GM19238 (cell line): ENCODE data around the gene HNF1A.

ENCODE experiments used
- DNase-seq: peaks from one replicate; pipeline ENCODE4 v3.0.0; 2011; ENCODE audit warnings: low spot score; ENCODE audit not compliant: insufficient read length

HNF1A gene

GRCh38 chr12:121008347-121009098 lies 30.2 kb downstream of the HNF1A start:
- no peak for DNase-seq

- no peak for DNase-seq
These were observed 31.4 kb downstream of the HNF1A start for GRCh38 chr12:121009741-121010140.

- DNase-seq: no peak
These were observed 32.5 kb downstream of the HNF1A start for GRCh38 chr12:121010860-121011259.

- no peak for DNase-seq
These were observed 33.5 kb downstream of the HNF1A start for GRCh38 chr12:121011820-121012219.

- DNase-seq: no peak
These were observed 35.4 kb downstream of the HNF1A start for GRCh38 chr12:121013715-121014114.

- DNase-seq: peak; percentile 80
These were observed 37.8 kb downstream of the HNF1A start, which contains the start of gene C12orf43 for GRCh38 chr12:121015825-121016766. Gene C12orf43, minus strand, starts transcription at chr12:121016487. Its CDS starts 13 bp downstream, at chr12:121016474.

GRCh38 chr12:121017966-121018491 lies 39.7 kb downstream of the HNF1A start:
- DNase-seq: no peak

- DNase-seq: no peak
These were observed 40.7 kb downstream of the HNF1A start for GRCh38 chr12:121018860-121019617.

GRCh38 chr12:121021754-121022153 lies 43.4 kb downstream of the HNF1A start:
- DNase-seq: no peak

- DNase-seq: no peak
These were observed 44.4 kb downstream of the HNF1A start for GRCh38 chr12:121022713-121023112.

GRCh38 chr12:121023799-121024198 lies 45.5 kb downstream of the HNF1A start:
- no peak for DNase-seq

GRCh38 chr12:121025442-121026226 lies 47.3 kb downstream of the HNF1A start:
- no peak for DNase-seq

- no peak for DNase-seq
These were observed 48.1 kb downstream of the HNF1A start for GRCh38 chr12:121026274-121027045.

- no peak for DNase-seq
These were observed 52.4 kb downstream of the HNF1A start for GRCh38 chr12:121030576-121031212.

- no peak for DNase-seq
These were observed 55.4 kb downstream of the HNF1A start for GRCh38 chr12:121033625-121034349.

- no peak for DNase-seq
These were observed 56.4 kb downstream of the HNF1A start for GRCh38 chr12:121034616-121035305.

- DNase-seq: no peak
These were observed 58.5 kb downstream of the HNF1A start for GRCh38 chr12:121036810-121037326.
